ENCODE measurements around the gene COL26A1.
"Not testable (repeated sequence)": the region's sequence is repeated elsewhere in the genome, so short reads cannot be mapped to it uniquely, and the experiment has no call there.

COL26A1 gene

GRCh38 chr7:101502466-101503098 lies 139.9 kb downstream of the COL26A1 start:
- no peak overlapping the region for H3K27ac ChIP-seq

DNA sequence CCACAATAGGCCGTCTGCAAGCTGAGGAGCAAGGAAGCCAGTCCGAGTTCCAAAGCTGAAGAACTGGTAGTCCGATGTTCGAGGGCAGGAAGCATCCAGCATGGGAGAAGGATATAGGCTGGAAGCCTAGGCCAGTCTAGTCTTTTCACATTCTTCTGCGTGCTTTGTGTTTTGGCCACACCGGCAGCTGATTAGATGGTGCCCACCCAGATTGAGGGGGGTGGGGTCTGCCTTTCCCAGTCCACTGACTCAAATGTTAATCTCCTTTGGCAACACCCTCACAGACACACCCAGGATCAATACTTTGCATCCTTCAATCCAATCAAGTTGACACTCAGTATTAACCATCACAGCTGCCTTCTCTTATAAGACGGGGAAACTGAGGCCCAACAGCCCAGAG lies 142.8 kb downstream of the COL26A1 start:
- H3K27ac ChIP-seq = not testable (repeated sequence)

More at GRCh38 chr7:101502466-101503098, 139.9 kb downstream of the COL26A1 start:
- TF ChIP-seq CTCF (IDR thresholded peaks at IDR 0.05) = no peak

GRCh38 chr7:101506531-101506930 lies 143.9 kb downstream of the COL26A1 start:
- H3K27ac ChIP-seq = no peak overlapping the region
- TF ChIP-seq ZFX (IDR thresholded peaks at IDR 0.05; ENCODE audit: borderline replicate concordance) (no peak), CTCF (IDR thresholded peaks at IDR 0.05) (no peak)

DNA sequence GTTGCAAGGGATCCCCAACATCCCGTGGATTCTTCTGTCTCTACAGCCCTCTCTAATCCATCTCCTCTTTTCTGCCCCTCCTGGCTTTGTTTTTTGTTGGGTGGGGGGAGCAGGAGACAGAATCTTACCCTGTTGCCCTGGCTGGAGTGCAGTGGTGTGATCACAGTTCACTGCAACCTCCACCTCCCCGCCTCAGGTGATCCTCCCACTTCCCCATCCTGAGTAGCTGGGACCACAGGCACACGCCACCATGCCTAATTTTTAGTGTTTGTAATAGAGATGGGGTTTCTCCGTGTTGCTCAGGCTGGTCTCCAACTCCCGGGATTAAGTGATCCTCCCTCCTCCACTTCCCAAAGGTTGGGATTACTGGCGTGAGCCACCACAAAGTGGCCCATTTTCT lies 144.7 kb downstream of the COL26A1 start:
- H3K27ac ChIP-seq = no peak overlapping the region

GRCh38 chr7:101507791-101508252 lies 145.1 kb downstream of the COL26A1 start:
- no peak overlapping the region for H3K27ac ChIP-seq
- TF ChIP-seq CTCF (IDR thresholded peaks at IDR 0.05) (peak; percentile 97), ZFX (IDR thresholded peaks at IDR 0.05; ENCODE audit: borderline replicate concordance) (no peak)

More for the DNA sequence above, 144.7 kb downstream of the COL26A1 start:
- TF ChIP-seq ZFX (IDR thresholded peaks at IDR 0.05; ENCODE audit: borderline replicate concordance) (no peak), CTCF (IDR thresholded peaks at IDR 0.05) (no peak)

GRCh38 chr7:101510297-101510696 lies 147.6 kb downstream of the COL26A1 start:
- no peak overlapping the region for H3K27ac ChIP-seq
- no peak for TF ChIP-seq ZFX (IDR thresholded peaks at IDR 0.05; ENCODE audit: borderline replicate concordance)
- no peak for TF ChIP-seq CTCF (IDR thresholded peaks at IDR 0.05)

DNA sequence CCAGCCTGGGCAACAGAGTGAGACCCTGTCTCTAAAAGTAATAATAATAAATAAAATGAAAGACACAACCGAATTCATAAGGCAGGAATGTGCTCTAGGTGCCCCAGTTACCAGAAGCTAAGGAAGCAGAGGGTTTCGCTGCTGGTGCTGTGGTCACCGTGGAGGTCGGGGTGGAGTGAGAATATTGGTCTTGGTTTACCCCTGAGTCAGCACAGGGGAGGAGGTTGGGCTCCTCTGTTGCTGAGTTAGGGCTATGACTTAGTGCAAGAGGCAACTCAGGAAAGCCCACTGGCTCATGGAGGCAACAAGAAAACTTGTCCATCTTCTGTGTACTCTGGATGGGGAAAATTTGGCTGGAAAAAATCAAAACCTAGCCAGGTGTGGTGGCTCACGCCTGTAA lies 149.3 kb downstream of the COL26A1 start:
- TF ChIP-seq CTCF (IDR thresholded peaks at IDR 0.05) (no peak), ZFX (IDR thresholded peaks at IDR 0.05; ENCODE audit: borderline replicate concordance) (no peak)

GRCh38 chr7:101516851-101517250 lies 154.2 kb downstream of the COL26A1 start:
- no peak overlapping the region for H3K27ac ChIP-seq
- no peak for TF ChIP-seq CTCF (IDR thresholded peaks at IDR 0.05)
- TF ChIP-seq ZFX (IDR thresholded peaks at IDR 0.05; ENCODE audit: borderline replicate concordance) = no peak

More for the DNA sequence above, 149.3 kb downstream of the COL26A1 start:
- H3K27ac ChIP-seq = no peak overlapping the region
